GM19324 (cell line): Measurements from ENCODE around the gene CYP4F8.
"Not testable (repeated sequence)": the region's sequence is repeated elsewhere in the genome, so short reads cannot be mapped to it uniquely, and the experiment has no call there.

Experiments
- ATAC-seq: cut with Tn5 transposase; IDR thresholded peaks from one replicate; pipeline ENCODE4 v1.9.1; 2021; ENCODE audit warnings: mild to moderate bottlenecking, moderate library complexity; ENCODE audit not compliant: unreplicated experiment, low FRiP score

Gene CYP4F8

DNA sequence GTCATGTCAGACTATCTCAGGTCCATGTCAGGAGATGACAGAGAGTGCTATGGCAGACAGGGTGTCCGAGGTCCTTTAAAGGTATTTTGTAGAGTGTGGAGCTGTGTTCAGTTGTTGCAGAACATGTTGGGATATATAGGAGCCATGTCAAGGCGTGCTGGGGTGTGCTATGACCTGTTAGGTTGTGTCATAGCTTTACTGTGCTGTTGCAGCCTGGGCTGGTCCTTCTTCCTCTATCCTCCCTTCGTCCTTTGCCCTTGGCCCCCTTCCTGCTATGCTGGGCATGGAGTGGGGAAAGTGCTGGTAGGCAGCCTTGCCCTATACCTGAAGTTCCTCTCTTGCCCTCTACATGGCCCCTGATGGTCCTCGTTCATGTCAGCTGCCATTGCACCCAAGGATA lies 64.8 kb downstream of the CYP4F8 start:
- not testable (repeated sequence) for ATAC-seq
